HFF-Myc (cell line): Measurements from ENCODE around the gene ANK2.

Source experiments
- DNase-seq: peaks from one replicate; pipeline ENCODE4 v3.0.0-alpha.2; 2011; ENCODE audit warnings: low read depth; ENCODE audit errors: extremely low read depth
- H3K4me3 ChIP-seq: replicated peaks from 2 replicates; pipeline ENCODE4 v1.5.1; 2011; ENCODE audit warnings: low read depth, mild to moderate bottlenecking, control low read depth, low read length
- CTCF ChIP-seq: IDR thresholded peaks from 2 replicates; pipeline ENCODE4 v1.5.1; 2012; ENCODE audit warnings: mild to moderate bottlenecking, low read depth, low read length, control low read depth; ENCODE audit errors: missing control alignments

ANK2 gene

GRCh38 chr4:113302051-113302450 is 252.6 kb downstream of the ANK2 start:
- H3K4me3 ChIP-seq: no peak overlapping the region

GRCh38 chr4:113303315-113303714 is 253.9 kb downstream of the ANK2 start:
- TF ChIP-seq CTCF: no peak
- no peak for DNase-seq
- no peak overlapping the region for H3K4me3 ChIP-seq

More at GRCh38 chr4:113302051-113302450, 252.6 kb downstream of the ANK2 start:
- TF ChIP-seq CTCF: no peak
- DNase-seq: no peak

GRCh38 chr4:113311047-113311446 is 261.6 kb downstream of the ANK2 start:
- H3K4me3 ChIP-seq: no peak overlapping the region
- TF ChIP-seq CTCF: no peak

GRCh38 chr4:113312529-113312928 is 263.1 kb downstream of the ANK2 start:
- H3K4me3 ChIP-seq: no peak overlapping the region
- TF ChIP-seq CTCF: no peak
- no peak for DNase-seq

More at GRCh38 chr4:113311047-113311446, 261.6 kb downstream of the ANK2 start:
- DNase-seq: no peak

GRCh38 chr4:113314426-113314825 is 265.0 kb downstream of the ANK2 start:
- no peak overlapping the region for H3K4me3 ChIP-seq
- DNase-seq: no peak
- TF ChIP-seq CTCF: no peak

- no peak for DNase-seq
- TF ChIP-seq CTCF: no peak
- H3K4me3 ChIP-seq: no peak overlapping the region
Observed at GRCh38 chr4:113316879-113317278, 267.4 kb downstream of the ANK2 start.

- no peak for DNase-seq
- no peak for TF ChIP-seq CTCF
- H3K4me3 ChIP-seq: no peak overlapping the region
Observed at GRCh38 chr4:113317523-113317922, 268.1 kb downstream of the ANK2 start.
